HUES6 (cell line): ENCODE measurements around the gene MYH14.

ENCODE experiments used
- H3K27ac ChIP-seq: 2 replicates; pipeline ENCODE4 v1.7.0; 2013; ENCODE audit warnings: low read depth, mild to moderate bottlenecking, low read length, inconsistent platforms
- H3K27me3 ChIP-seq: 2 replicates; pipeline ENCODE4 v1.6.1; 2013; ENCODE audit warnings: low read length; ENCODE audit not compliant: control insufficient read depth, insufficient read depth
- H3K36me3 ChIP-seq: 2 replicates; pipeline ENCODE4 v1.6.1; 2013; ENCODE audit warnings: low read length; ENCODE audit not compliant: control insufficient read depth, insufficient read depth
- H3K4me1 ChIP-seq: 2 replicates; pipeline ENCODE4 v1.6.1; 2013; ENCODE audit warnings: low read length; ENCODE audit not compliant: control insufficient read depth, insufficient read depth
- H3K4me3 ChIP-seq: 2 replicates; pipeline ENCODE4 v1.5.1; 2013; ENCODE audit warnings: low read depth, low read length
- H3K9ac ChIP-seq: one replicate; pipeline ENCODE4 v1.6.1; 2013; ENCODE audit warnings: mild to moderate bottlenecking, low read length
- H3K9me3 ChIP-seq: 2 replicates; pipeline ENCODE4 v1.6.1; 2013; ENCODE audit warnings: low read depth, low read length; ENCODE audit not compliant: control insufficient read depth, insufficient read depth

The MYH14 gene

GRCh38 chr19:50275577-50276368, 72.4 kb downstream of the MYH14 start:
- H3K4me3 ChIP-seq = no peak overlapping the region
- no peak overlapping the region for H3K27ac ChIP-seq
- H3K9me3 ChIP-seq = no peaks in the 10 kb centered on the region
- H3K4me1 ChIP-seq = no peaks in the 10 kb centered on the region
- peaks cover 41% of the 10 kb centered on the region for H3K36me3 ChIP-seq
- H3K9ac ChIP-seq = no peak overlapping the region
- no peaks in the 10 kb centered on the region for H3K27me3 ChIP-seq

- H3K36me3 ChIP-seq = peaks cover 36% of the 10 kb centered on the region
- no peaks in the 10 kb centered on the region for H3K4me1 ChIP-seq
- H3K9me3 ChIP-seq = no peaks in the 10 kb centered on the region
- H3K9ac ChIP-seq = no peak overlapping the region
- H3K27ac ChIP-seq = no peak overlapping the region
- no peak overlapping the region for H3K4me3 ChIP-seq
- no peaks in the 10 kb centered on the region for H3K27me3 ChIP-seq
These were observed 73.1 kb downstream of the MYH14 start for GRCh38 chr19:50276370-50277063.

GRCh38 chr19:50277966-50278580, 74.7 kb downstream of the MYH14 start:
- Histone ChIP-seq H3K36me3 (peaks cover 34% of the 10 kb centered on the region), H3K27me3 (no peaks in the 10 kb centered on the region)

GRCh38 chr19:50280074-50280473, 76.7 kb downstream of the MYH14 start:
- H3K9ac ChIP-seq = no peak overlapping the region
- H3K4me3 ChIP-seq = no peak overlapping the region
- H3K36me3 ChIP-seq = peaks cover 28% of the 10 kb centered on the region
- H3K9me3 ChIP-seq = no peaks in the 10 kb centered on the region
- no peak overlapping the region for H3K27ac ChIP-seq
- no peaks in the 10 kb centered on the region for H3K4me1 ChIP-seq
- H3K27me3 ChIP-seq = no peaks in the 10 kb centered on the region

More at GRCh38 chr19:50277966-50278580, 74.7 kb downstream of the MYH14 start:
- no peak overlapping the region for H3K27ac ChIP-seq
- no peak overlapping the region for H3K9ac ChIP-seq
- H3K4me1 ChIP-seq = no peaks in the 10 kb centered on the region
- H3K9me3 ChIP-seq = no peaks in the 10 kb centered on the region
- no peak overlapping the region for H3K4me3 ChIP-seq

- Histone ChIP-seq H3K4me3 (no peak overlapping the region), H3K9me3 (peaks cover 8% of the 10 kb centered on the region; the same call in 1 of the 2 replicates)
These were observed 77.6 kb downstream of the MYH14 start for GRCh38 chr19:50280983-50281382.

GRCh38 chr19:50281491-50281890, 78.1 kb downstream of the MYH14 start:
- Histone ChIP-seq H3K27me3 (no peaks in the 10 kb centered on the region), H3K9ac (no peak overlapping the region), H3K4me3 (no peak overlapping the region), H3K4me1 (no peaks in the 10 kb centered on the region), H3K36me3 (peaks cover 27% of the 10 kb centered on the region), H3K27ac (no peak overlapping the region), H3K9me3 (peaks cover 13% of the 10 kb centered on the region)

More at GRCh38 chr19:50280983-50281382, 77.6 kb downstream of the MYH14 start:
- Histone ChIP-seq H3K4me1 (no peaks in the 10 kb centered on the region), H3K27ac (no peak overlapping the region), H3K36me3 (peaks cover 26% of the 10 kb centered on the region), H3K9ac (no peak overlapping the region), H3K27me3 (no peaks in the 10 kb centered on the region)

GRCh38 chr19:50285833-50286232, 82.4 kb downstream of the MYH14 start:
- H3K9me3 ChIP-seq = peaks cover 14% of the 10 kb centered on the region
- no peak overlapping the region for H3K4me3 ChIP-seq
- H3K4me1 ChIP-seq = peaks cover 5% of the 10 kb centered on the region; the same call in 1 of the 2 replicates
- H3K9ac ChIP-seq = no peak overlapping the region
- no peak overlapping the region for H3K27ac ChIP-seq
- H3K27me3 ChIP-seq = no peaks in the 10 kb centered on the region
- peaks cover 19% of the 10 kb centered on the region for H3K36me3 ChIP-seq

- H3K27ac ChIP-seq = no peak overlapping the region
- no peaks in the 10 kb centered on the region for H3K27me3 ChIP-seq
- H3K4me1 ChIP-seq = peaks cover 8% of the 10 kb centered on the region; the same call in 1 of the 2 replicates
- no peak overlapping the region for H3K9ac ChIP-seq
- no peak overlapping the region for H3K4me3 ChIP-seq
- H3K9me3 ChIP-seq = peaks cover 14% of the 10 kb centered on the region
- H3K36me3 ChIP-seq = peaks cover 19% of the 10 kb centered on the region
These were observed 83.0 kb downstream of the MYH14 start for GRCh38 chr19:50286443-50286842.

- Histone ChIP-seq H3K27me3 (no peaks in the 10 kb centered on the region), H3K4me1 (peaks cover 13% of the 10 kb centered on the region), H3K27ac (no peak overlapping the region), H3K4me3 (no peak overlapping the region), H3K9ac (no peak overlapping the region), H3K9me3 (peaks cover 14% of the 10 kb centered on the region), H3K36me3 (peaks cover 13% of the 10 kb centered on the region)
These were observed 83.9 kb downstream of the MYH14 start for GRCh38 chr19:50287331-50287730.

GRCh38 chr19:50288954-50289353, 85.5 kb downstream of the MYH14 start:
- Histone ChIP-seq H3K36me3 (peaks cover 13% of the 10 kb centered on the region), H3K4me3 (no peak overlapping the region), H3K9ac (no peak overlapping the region), H3K4me1 (peaks cover 26% of the 10 kb centered on the region), H3K27me3 (no peaks in the 10 kb centered on the region), H3K27ac (no peak overlapping the region), H3K9me3 (peaks cover 14% of the 10 kb centered on the region)

- Histone ChIP-seq H3K4me1 (peaks cover 26% of the 10 kb centered on the region), H3K9me3 (peaks cover 14% of the 10 kb centered on the region), H3K27me3 (no peaks in the 10 kb centered on the region)
These were observed 86.6 kb downstream of the MYH14 start for GRCh38 chr19:50290011-50290410.

More at GRCh38 chr19:50290011-50290410, 86.6 kb downstream of the MYH14 start:
- Histone ChIP-seq H3K9ac (no peak overlapping the region), H3K36me3 (peaks cover 13% of the 10 kb centered on the region), H3K27ac (no peak overlapping the region), H3K4me3 (no peak overlapping the region)
